GM23338 (cell line): ENCODE results near the gene ADGRF1. TPM values are rescaled to one million over a fixed set of nuclear protein-coding genes. Genes with fewer than 3 reads are reported as not detected.

Source experiments
- ATAC-seq: fragments of 200-7000 bp; cut with Tn5 transposase; 3 replicates; pipeline ENCODE4 v1.9.1; 2020
- DNase-seq: peaks from one replicate; pipeline ENCODE4 v3.0.0-alpha.2; 2015; ENCODE audit warnings: low spot score
- H2AFZ ChIP-seq: fragments of 200-600 bp; sonication (generic); 2 replicates; pipeline ENCODE4 v1.8.0; 2016; ENCODE audit warnings: antibody characterized with exemption, mild to moderate bottlenecking, moderate library complexity
- H3F3A ChIP-seq: fragments of 200-600 bp; sonication (generic); replicated peaks from 2 replicates; pipeline ENCODE4 v1.8.0; 2017; ENCODE audit warnings: antibody characterized with exemption, mixed run types, low read depth
- H3K27ac ChIP-seq: fragments of 200-600 bp; sonication (generic); 2 replicates; pipeline ENCODE4 v1.6.1; 2016; ENCODE audit warnings: low read depth
- H3K27me3 ChIP-seq: fragments of 200-600 bp; sonication (generic); 2 replicates; pipeline ENCODE4 v1.8.0; 2016; ENCODE audit warnings: mild to moderate bottlenecking, mixed run types, moderate library complexity; ENCODE audit not compliant: insufficient read depth
- H3K36me3 ChIP-seq: fragments of 200-600 bp; sonication (generic); 2 replicates; pipeline ENCODE4 v1.8.0; 2016; ENCODE audit warnings: mild to moderate bottlenecking; ENCODE audit not compliant: insufficient read depth
- H3K4me1 ChIP-seq: fragments of 200-600 bp; sonication (generic); 2 replicates; pipeline ENCODE4 v1.8.0; 2016; ENCODE audit warnings: mild to moderate bottlenecking, moderate library complexity; ENCODE audit not compliant: insufficient read depth
- H3K4me2 ChIP-seq: fragments of 200-600 bp; sonication (generic); 2 replicates; pipeline ENCODE4 v1.7.1; 2017; ENCODE audit warnings: mixed run types
- H3K4me3 ChIP-seq: fragments of 200-600 bp; sonication (generic); 2 replicates; pipeline ENCODE4 v1.6.1; 2016; ENCODE audit warnings: mixed run types
- H3K79me2 ChIP-seq: fragments of 200-600 bp; sonication (generic); replicated peaks from 2 replicates; pipeline ENCODE4 v1.8.0; 2017; ENCODE audit warnings: mild to moderate bottlenecking; ENCODE audit not compliant: insufficient read depth
- H3K9me2 ChIP-seq: fragments of 200-600 bp; sonication (generic); 2 replicates; pipeline ENCODE4 v1.8.0; 2017; ENCODE audit not compliant: insufficient read depth
- H4K20me1 ChIP-seq: fragments of 200-600 bp; sonication (generic); replicated peaks from 2 replicates; pipeline ENCODE4 v1.8.0; 2017; ENCODE audit warnings: mild to moderate bottlenecking; ENCODE audit not compliant: insufficient read depth
- H3K27ac Mint-ChIP-seq: 2 replicates; pipeline ENCODE4 v1.8.0; 2020; ENCODE audit warnings: inconsistent platforms, mild to moderate bottlenecking, moderate library complexity, mixed read lengths
- H3K27me3 Mint-ChIP-seq: 3 replicates; pipeline ENCODE4 v1.8.0; 2022; ENCODE audit warnings: low read depth, mild to moderate bottlenecking, moderate library complexity, mixed read lengths, inconsistent platforms; ENCODE audit not compliant: insufficient read depth, poor library complexity
- H3K36me3 Mint-ChIP-seq: 3 replicates; pipeline ENCODE4 v1.8.0; 2021; ENCODE audit warnings: low read depth, mild to moderate bottlenecking, inconsistent platforms, moderate library complexity, mixed read lengths
- H3K4me1 Mint-ChIP-seq: 3 replicates; pipeline ENCODE4 v1.8.0; 2020; ENCODE audit warnings: mild to moderate bottlenecking, inconsistent platforms, mixed read lengths
- H3K4me3 Mint-ChIP-seq: 3 replicates; pipeline ENCODE4 v1.8.0; 2021; ENCODE audit warnings: moderate library complexity, mild to moderate bottlenecking, inconsistent platforms, mixed read lengths
- H3K9me3 Mint-ChIP-seq: 3 replicates; pipeline ENCODE4 v1.8.0; 2020; ENCODE audit warnings: moderate library complexity, mild to moderate bottlenecking, inconsistent platforms, mixed read lengths
- EZH2phosphoT487 ChIP-seq: fragments of 200-600 bp; sonication (generic); IDR thresholded peaks from one replicate; pipeline ENCODE4 v1.8.1; 2018; ENCODE audit warnings: antibody characterized with exemption; ENCODE audit not compliant: unreplicated experiment
- JUNB ChIP-seq: IDR thresholded peaks from one replicate; pipeline ENCODE4 v1.6.1; 2016; ENCODE audit warnings: antibody characterized with exemption; ENCODE audit not compliant: unreplicated experiment
- POLR2AphosphoS5 ChIP-seq: IDR thresholded peaks from 2 replicates; pipeline ENCODE4 v1.6.1; 2016; ENCODE audit warnings: antibody characterized with exemption, low read depth
- STAT1 ChIP-seq: IDR thresholded peaks from one replicate; pipeline ENCODE4 v1.6.1; 2016; ENCODE audit warnings: antibody characterized with exemption; ENCODE audit not compliant: unreplicated experiment
- ZNF114 ChIP-seq: fragments of 250-450 bp; sonication (Bioruptor Pico); IDR thresholded peaks from 2 replicates; pipeline ENCODE4 v1.5.0; 2020; ENCODE audit warnings: mild to moderate bottlenecking, moderate library complexity
- ZNF331 ChIP-seq: fragments of 250-450 bp; sonication (Bioruptor Pico); IDR thresholded peaks from 2 replicates; pipeline ENCODE4 v1.5.0; 2020; ENCODE audit warnings: low read depth, mild to moderate bottlenecking, moderate library complexity
- ZNF462 ChIP-seq: fragments of 250-450 bp; sonication (Bioruptor Pico); IDR thresholded peaks from 2 replicates; pipeline ENCODE4 v1.5.0; 2020; ENCODE audit warnings: mild to moderate bottlenecking, moderate library complexity
- polyA plus RNA-seq: library from polyadenylated mRNA; unstranded; fragments of >200 nt; fragmentation: Nextera tagmentation; extraction: Ambion mirVana; gene quantifications from 2 replicates; pipeline ENCODE4 v1.2.1, GENCODE V29; 2016
- total RNA-seq: library from RNA; depleted of rRNA; stranded (reverse); fragments of >200 nt; shearing (Covaris generic); gene quantifications from 2 replicates; pipeline ENCODE4 v1.2.3, GENCODE V29; 2014
- TF ChIP-seq, protein P1 (sequence below): IDR thresholded peaks from one replicate; pipeline ENCODE4 v1.6.1; 2018; ENCODE audit warnings: antibody characterized with exemption; ENCODE audit not compliant: unreplicated experiment
- TF ChIP-seq, protein P2 (sequence below): IDR thresholded peaks from 2 replicates; pipeline ENCODE4 v1.6.1; 2016; ENCODE audit warnings: antibody characterized with exemption

Gene ADGRF1
- total and polyA plus RNA-seq, 2 experiments from 2014 or later, result not detected

DNA sequence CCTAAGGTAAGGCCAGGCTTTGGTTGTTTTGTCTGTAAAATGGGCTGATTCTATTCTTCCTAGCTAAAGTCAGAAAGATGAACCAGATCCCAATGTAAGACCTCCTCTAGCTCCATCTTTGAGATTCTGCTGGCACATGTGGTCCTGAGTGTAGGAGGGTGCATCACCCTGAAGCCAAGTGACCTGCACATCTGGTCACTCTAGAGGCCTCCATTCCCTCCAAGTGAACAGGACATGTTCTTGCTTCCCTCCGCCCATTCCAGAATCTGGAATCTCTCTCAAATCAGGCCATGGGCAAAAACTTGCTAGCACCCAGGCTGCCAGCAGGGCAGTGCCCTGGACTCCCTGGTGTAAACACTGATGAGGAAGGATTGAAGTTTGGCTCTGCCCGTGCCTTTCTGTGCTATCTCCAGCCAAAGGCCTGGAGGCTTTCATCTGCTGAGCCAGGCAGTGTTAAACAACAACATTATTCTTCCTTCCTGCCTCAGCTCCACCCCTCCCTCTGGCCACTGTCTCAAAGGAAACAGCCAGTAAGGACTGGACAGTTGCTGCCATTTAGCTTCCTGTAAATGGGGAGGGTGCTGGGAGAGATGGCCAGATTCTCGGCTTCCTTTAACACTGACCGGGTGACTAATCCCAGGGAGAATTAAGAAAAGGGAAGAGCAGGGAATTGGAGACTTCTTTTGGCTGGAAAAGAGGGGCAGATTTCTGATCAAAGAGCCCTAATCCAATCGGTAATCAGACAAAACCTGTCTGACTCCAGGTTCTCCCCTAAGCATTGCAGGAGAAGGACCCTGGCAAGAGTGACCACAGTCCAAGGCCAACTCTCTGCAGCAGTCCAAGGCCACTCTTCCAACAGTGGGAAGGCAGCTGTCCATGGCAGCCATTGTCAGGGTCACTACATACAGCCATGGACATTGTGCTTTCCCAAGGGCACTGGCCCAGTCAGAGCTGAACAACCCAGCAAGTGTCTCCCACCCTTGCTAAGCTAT lies 19.5 kb upstream of the ADGRF1 start (continued):
- TF ChIP-seq STAT1 (no peak), POLR2AphosphoS5 (no peak), EZH2phosphoT487 (no peak)

GRCh38 chr6:47059216-47059885 lies 17.2 kb upstream of the ADGRF1 start:
- no peaks in the 10 kb centered on the region for H4K20me1 ChIP-seq
- H3K9me2 ChIP-seq, result 0 out of 2 replicates have a peak, but pooled peaks cover 2% of the 10 kb centered on the region
- H3K9me3 Mint-ChIP-seq, result 0 out of 3 replicates have a peak, but pooled peaks cover 5% of the 10 kb centered on the region
- H3K36me3 ChIP-seq, result no peaks in the 10 kb centered on the region
- H3F3A ChIP-seq, result no peaks in the 10 kb centered on the region
- peaks cover 3% of the 10 kb centered on the region for H3K27me3 Mint-ChIP-seq
- no peak overlapping the region for H3K27ac ChIP-seq
- no peaks in the 10 kb centered on the region; the same call in 2 of the 3 replicates for H3K4me1 Mint-ChIP-seq
- H3K27ac Mint-ChIP-seq, result no peak overlapping the region
- H3K36me3 Mint-ChIP-seq, result no peaks in the 10 kb centered on the region
- no peak overlapping the region for H3K4me3 ChIP-seq
- ATAC-seq, result no peak
- H3K79me2 ChIP-seq, result no peaks in the 10 kb centered on the region
- H3K27me3 ChIP-seq, result no peaks in the 10 kb centered on the region
- H3K4me3 Mint-ChIP-seq, result no peak overlapping the region
- DNase-seq, result no peak
- H3K4me2 ChIP-seq, result no peak overlapping the region
- no peaks in the 10 kb centered on the region for H3K4me1 ChIP-seq
- H2AFZ ChIP-seq, result no peak overlapping the region
- TF ChIP-seq STAT1, result no peak
- TF ChIP-seq EZH2phosphoT487, result no peak
- no peak for TF ChIP-seq POLR2AphosphoS5
- no peak for TF ChIP-seq ZNF462 (CRISPR knock-in tag)
- no peak for TF ChIP-seq JUNB
- TF ChIP-seq, protein P1, sequence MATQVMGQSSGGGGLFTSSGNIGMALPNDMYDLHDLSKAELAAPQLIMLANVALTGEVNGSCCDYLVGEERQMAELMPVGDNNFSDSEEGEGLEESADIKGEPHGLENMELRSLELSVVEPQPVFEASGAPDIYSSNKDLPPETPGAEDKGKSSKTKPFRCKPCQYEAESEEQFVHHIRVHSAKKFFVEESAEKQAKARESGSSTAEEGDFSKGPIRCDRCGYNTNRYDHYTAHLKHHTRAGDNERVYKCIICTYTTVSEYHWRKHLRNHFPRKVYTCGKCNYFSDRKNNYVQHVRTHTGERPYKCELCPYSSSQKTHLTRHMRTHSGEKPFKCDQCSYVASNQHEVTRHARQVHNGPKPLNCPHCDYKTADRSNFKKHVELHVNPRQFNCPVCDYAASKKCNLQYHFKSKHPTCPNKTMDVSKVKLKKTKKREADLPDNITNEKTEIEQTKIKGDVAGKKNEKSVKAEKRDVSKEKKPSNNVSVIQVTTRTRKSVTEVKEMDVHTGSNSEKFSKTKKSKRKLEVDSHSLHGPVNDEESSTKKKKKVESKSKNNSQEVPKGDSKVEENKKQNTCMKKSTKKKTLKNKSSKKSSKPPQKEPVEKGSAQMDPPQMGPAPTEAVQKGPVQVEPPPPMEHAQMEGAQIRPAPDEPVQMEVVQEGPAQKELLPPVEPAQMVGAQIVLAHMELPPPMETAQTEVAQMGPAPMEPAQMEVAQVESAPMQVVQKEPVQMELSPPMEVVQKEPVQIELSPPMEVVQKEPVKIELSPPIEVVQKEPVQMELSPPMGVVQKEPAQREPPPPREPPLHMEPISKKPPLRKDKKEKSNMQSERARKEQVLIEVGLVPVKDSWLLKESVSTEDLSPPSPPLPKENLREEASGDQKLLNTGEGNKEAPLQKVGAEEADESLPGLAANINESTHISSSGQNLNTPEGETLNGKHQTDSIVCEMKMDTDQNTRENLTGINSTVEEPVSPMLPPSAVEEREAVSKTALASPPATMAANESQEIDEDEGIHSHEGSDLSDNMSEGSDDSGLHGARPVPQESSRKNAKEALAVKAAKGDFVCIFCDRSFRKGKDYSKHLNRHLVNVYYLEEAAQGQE, result no peak
- no peak for TF ChIP-seq ZNF331 (CRISPR knock-in tag)
- TF ChIP-seq, protein P2, sequence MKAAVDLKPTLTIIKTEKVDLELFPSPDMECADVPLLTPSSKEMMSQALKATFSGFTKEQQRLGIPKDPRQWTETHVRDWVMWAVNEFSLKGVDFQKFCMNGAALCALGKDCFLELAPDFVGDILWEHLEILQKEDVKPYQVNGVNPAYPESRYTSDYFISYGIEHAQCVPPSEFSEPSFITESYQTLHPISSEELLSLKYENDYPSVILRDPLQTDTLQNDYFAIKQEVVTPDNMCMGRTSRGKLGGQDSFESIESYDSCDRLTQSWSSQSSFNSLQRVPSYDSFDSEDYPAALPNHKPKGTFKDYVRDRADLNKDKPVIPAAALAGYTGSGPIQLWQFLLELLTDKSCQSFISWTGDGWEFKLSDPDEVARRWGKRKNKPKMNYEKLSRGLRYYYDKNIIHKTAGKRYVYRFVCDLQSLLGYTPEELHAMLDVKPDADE, result no peak
- TF ChIP-seq ZNF114 (CRISPR knock-in tag), result no peak
